ENCODE results near the gene EXOSC3.

EXOSC3 gene

DNA sequence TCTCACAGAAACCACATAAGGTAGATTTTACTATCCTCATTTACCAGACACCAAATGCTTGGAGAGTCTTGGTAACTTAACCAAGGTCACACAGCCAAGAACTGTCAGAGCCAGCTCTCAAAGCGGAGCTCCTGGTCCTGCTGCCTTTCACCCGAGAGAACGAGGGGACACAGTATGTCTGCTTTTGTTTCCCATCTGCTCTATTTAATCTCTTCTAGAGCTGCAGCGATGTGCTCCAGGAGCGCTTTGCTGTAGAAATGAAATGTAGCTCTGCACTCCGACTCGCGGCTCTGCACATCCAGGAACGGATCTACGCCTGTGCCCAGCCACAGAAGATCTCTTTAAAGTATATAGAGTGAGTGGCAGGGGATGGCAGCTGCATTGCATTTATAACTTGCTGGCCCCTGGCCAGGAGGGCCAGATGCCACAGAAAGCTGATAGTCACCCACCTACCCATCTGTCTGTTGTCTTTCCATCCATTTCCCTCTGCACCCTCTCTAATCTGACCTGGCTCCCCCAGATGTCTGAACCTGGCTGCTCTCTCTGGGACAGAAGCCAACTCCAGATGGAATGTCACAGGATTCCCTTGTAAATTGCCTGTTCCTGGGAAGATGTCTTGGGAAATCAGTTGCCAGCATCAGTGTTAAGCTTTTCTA, 52.6 kb downstream of the EXOSC3 start:
- DNase-seq, result no peak

DNA sequence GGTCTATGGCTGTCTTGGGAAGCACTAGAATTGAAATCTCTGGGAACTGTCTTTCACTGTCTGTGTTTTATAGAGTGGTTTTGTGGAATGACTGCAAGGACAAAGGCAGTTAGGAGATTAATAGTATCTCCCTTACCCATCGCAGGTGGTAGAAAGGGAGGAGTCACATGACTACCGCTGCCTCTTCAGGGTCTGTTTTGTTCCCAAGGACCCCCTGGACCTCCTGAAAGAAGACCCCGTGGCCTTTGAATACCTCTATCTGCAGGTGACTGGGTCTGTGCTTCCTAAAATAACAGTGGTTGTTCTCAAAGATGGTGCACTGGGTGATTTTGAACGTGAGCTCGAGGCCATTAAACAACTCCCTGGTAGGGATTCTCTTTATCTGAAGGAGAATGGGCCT, 54.0 kb downstream of the EXOSC3 start:
- no peak for DNase-seq

DNA sequence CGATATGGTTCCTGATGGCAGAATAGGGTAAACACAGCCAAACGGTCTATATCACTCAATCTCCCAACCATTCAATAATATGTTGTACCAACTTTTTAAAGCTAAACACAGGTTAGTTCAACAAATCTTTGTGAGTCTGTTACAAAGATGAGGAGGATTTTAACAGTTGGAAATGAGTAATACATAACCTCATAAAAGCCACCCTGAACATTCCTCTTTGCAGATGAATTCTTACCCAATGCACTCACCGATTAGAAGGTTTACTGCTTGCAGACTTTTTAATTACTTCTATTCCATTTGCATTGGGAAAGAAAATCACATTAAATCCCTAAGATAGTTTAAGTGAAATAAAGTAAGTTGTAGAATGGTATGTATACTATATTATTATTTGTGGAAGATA, 54.6 kb downstream of the EXOSC3 start:
- DNase-seq, result no peak
